Measurements from ENCODE around the gene SPINT1. TPM values are rescaled to one million over a fixed set of nuclear protein-coding genes. Genes with fewer than 3 reads are reported as not detected.

Gene SPINT1
- total RNA-seq, 1 experiment from 2014 or later: 123 TPM

GRCh38 chr15:40902605-40903561 is 59.0 kb downstream of the SPINT1 start:
- Histone ChIP-seq H3K9me3 (ENCODE audit: control insufficient read depth in 1 of 2, insufficient read depth in 1 of 2, low read depth in 1 of 2, low read length in 2 of 2) (no peaks in the 10 kb centered on the region), H2AFZ (ENCODE audit: low read depth, low read length, poor library complexity, severe bottlenecking) (no peak overlapping the region), H4K20me1 (ENCODE audit: insufficient read depth) (no peaks in the 10 kb centered on the region), H3K9me2 (ENCODE audit: insufficient read depth) (no peaks in the 10 kb centered on the region), H3K9ac (ENCODE audit: low read length) (no peak overlapping the region), H3K36me3 (ENCODE audit: control insufficient read depth in 1 of 2, insufficient read depth in 2 of 2, low read length in 2 of 2) (peaks cover 9 to 14% of the 10 kb centered on the region in 2 experiments; a peak in 3 of 4 replicates), H3K4me1 (ENCODE audit: control insufficient read depth in 1 of 2, insufficient read depth in 2 of 2, low read length in 2 of 2) (peaks cover 30 to 40% of the 10 kb centered on the region in 2 experiments), H3K27ac (ENCODE audit: low read depth, low read length) (no peak overlapping the region; the same call in 1 of the 2 replicates), H3K79me2 (ENCODE audit: insufficient read depth, low read length) (no peaks in the 10 kb centered on the region; the same call in 1 of the 2 replicates), H3K4me3 (replicated peaks in 1 of 2; ENCODE audit: low read depth in 1 of 2, low read length in 2 of 2) (no peak overlapping the region), H3K4me2 (ENCODE audit: low read length) (no peak overlapping the region), H3K27me3 (ENCODE audit: insufficient read depth, low read length) (no peaks in the 10 kb centered on the region)
- CTCF ChIA-PET: interaction anchor here (0.6 to 6.8 kb wide), 9 partner anchors 8 to 321 kb away, joined by 3 to 78 read pairs (median 4); partner anchors contain the start of genes DLL4 and VPS18
- DNase-seq (ENCODE audit: low read depth, low spot score): no peak
- RAD21 ChIA-PET (ENCODE audit: low non-redundant PET in 1 of 2, low total read pairs in 2 of 2, uncharacterized antibody in 2 of 2, unreplicated experiment in 2 of 2): interaction anchor here in 1 of 2 experiments (1.9 kb wide), 1 partner anchor 282 kb away, joined by 8 read pairs; no protein-coding TSS in a partner anchor
- ATAC-seq: no peak
- TF ChIP-seq ATF3 (IDR thresholded peaks at IDR 0.05) (no peak), EZH2phosphoT487 (IDR thresholded peaks at IDR 0.05; ENCODE audit: borderline replicate concordance) (no peak), ZBTB33 (IDR thresholded peaks at IDR 0.05; ENCODE audit: extremely low read depth, insufficient replicate concordance, low read length) (no peak), SRF (IDR thresholded peaks at IDR 0.05; ENCODE audit: low read depth) (no peak), POLR2AphosphoS5 (IDR thresholded peaks at IDR 0.05; ENCODE audit: low read depth, low read length) (no peak), TCF7L2 (IDR thresholded peaks at IDR 0.05; ENCODE audit: borderline replicate concordance, extremely low read depth, insufficient read depth, insufficient read length) (no peak), EZH2 (IDR thresholded peaks at IDR 0.05) (no peak), CTCF (IDR thresholded peaks at IDR 0.05 in 2 of 3, conservative IDR thresholded peaks at IDR 0.05 in 1 of 3; ENCODE audit: borderline replicate concordance in 1 of 3, insufficient read depth in 1 of 3, low read depth in 2 of 3, low read length in 2 of 3) (no peak), SIN3A (IDR thresholded peaks at IDR 0.05; ENCODE audit: low read depth) (no peak), SP1 (IDR thresholded peaks at IDR 0.05; ENCODE audit: low read depth) (no peak), POLR2A (IDR thresholded peaks at IDR 0.05; ENCODE audit: borderline replicate concordance, extremely low read depth, insufficient read depth, insufficient read length) (no peak), YY1 (IDR thresholded peaks at IDR 0.05; ENCODE audit: extremely low read depth, insufficient replicate concordance, low read depth, low read length) (no peak), MAX (IDR thresholded peaks at IDR 0.05) (no peak), ZNF274 (IDR thresholded peaks at IDR 0.05; ENCODE audit: low read depth, low read length) (no peak), CEBPB (IDR thresholded peaks at IDR 0.05; ENCODE audit: low read depth) (no peak), CBX3 (IDR thresholded peaks at IDR 0.05; ENCODE audit: low read depth) (no peak), ELF1 (IDR thresholded peaks at IDR 0.05; ENCODE audit: borderline replicate concordance, low read depth) (no peak), RAD21 (IDR thresholded peaks at IDR 0.05; ENCODE audit: low read depth) (no peak)
- intact Hi-C loops (cut with micrococcal nuclease): no loop called here
- no TSS peak for BruUV-seq (replicated peaks)
- POLR2A ChIA-PET: interaction anchor here (0.9 to 2.7 kb wide), 2 partner anchors 8 to 25 kb away, joined by 3 to 14 read pairs; partner anchors contain the start of genes DLL4 and VPS18
